Ovary (tissue), 9 donors: ENCODE results near the gene NUCB2. TPM values are rescaled to one million over a fixed set of nuclear protein-coding genes. Genes with fewer than 3 reads are reported as not detected.
"Not testable (repeated sequence)": the region's sequence is repeated elsewhere in the genome, so short reads cannot be mapped to it uniquely, and the experiment has no call there.

Source experiments
- DNase-seq, 5 donors: peaks; one replicate each; pipeline ENCODE4 v3.0.0-alpha.2; 2019 to 2020
- H3K27ac ChIP-seq, 2 donors: fragments of 200-600 bp; one replicate each; pipeline versions ENCODE4 v1.5.1 to v1.8.0; 2019 to 2022
- H3K27me3 ChIP-seq: fragments of 200-600 bp; one replicate; pipeline ENCODE4 v1.8.0; 2022
- H3K36me3 ChIP-seq: fragments of 200-600 bp; sonication (generic); one replicate; pipeline ENCODE4 v1.5.1; 2019
- H3K4me1 ChIP-seq: one replicate; pipeline ENCODE4 v1.8.1; 2013; ENCODE audit warnings: mild to moderate bottlenecking, moderate library complexity; ENCODE audit not compliant: insufficient read depth
- H3K4me3 ChIP-seq: fragments of 200-600 bp; sonication (generic); one replicate; pipeline ENCODE4 v1.5.1; 2017
- H3K9me3 ChIP-seq, 2 donors: fragments of 200-600 bp in 1 of 2; sonication (generic) in 1 of 2; one replicate each; pipeline versions ENCODE4 v1.5.1 to v1.8.1; 2013 to 2019; ENCODE audit warnings: mild to moderate bottlenecking in 1 of 2, moderate library complexity in 1 of 2
- EP300 ChIP-seq: sonication (generic); formaldehyde crosslinking; IDR thresholded peaks from one replicate; pipeline ENCODE4 v1.6.1; 2017; ENCODE audit warnings: antibody characterized with exemption
- POLR2A ChIP-seq: fragments of 450-650 bp; IDR thresholded peaks from one replicate; pipeline ENCODE4 v1.6.1; 2017; ENCODE audit warnings: antibody characterized with exemption, mild to moderate bottlenecking, moderate library complexity
- WGBS, 3 donors: extraction: QIAGEN DNeasy Blood & Tissue Kit in 1 of 3; methylation state at CpG; one replicate each; pipeline versions ENCODE4 v1.1.5 to v1.1.7; 2013 to 2017; 5-methylcytosine and 5-hydroxymethylcytosine counted together
- intact Hi-C, 4 donors: fragments of 100-400 bp; cut with DNase I; formaldehyde crosslinking; loops; one replicate each; pipeline versions ENCODE4 v1.11.0 to v1.15.1; 2022 to 2023
- polyA plus RNA-seq, 2 donors: library from polyadenylated mRNA; stranded (reverse); fragments of 200-250 nt in 1 of 2; fragments of 350-450 nt in 1 of 2; fragmentation: Illumina TruSeq in 1 of 2; extraction: RNeasy Lipid Tissue Mini Kit (QIAGEN cat#74804) in 1 of 2; gene quantifications; one replicate each; pipeline ENCODE4 v1.2.3, GENCODE V29; 2013 to 2014
- total RNA-seq, 7 donors: library from RNA; depleted of rRNA in 2 of 7; stranded (reverse); fragments of >200 nt in 2 of 7; fragmentation: NEBNext Ultra II Directional in 3 of 7; extraction: Animal tissue kit (Norgen Biotek cat#: 25700) in 3 of 7; gene quantifications; one replicate each; pipeline versions ENCODE4 v1.1.0 to v1.2.4, GENCODE V29; 2016 to 2023
- TF ChIP-seq, protein P1 (sequence below), 3 donors: fragments of 450-650 bp in 2 of 3; fragments of 200-600 bp in 1 of 3; IDR thresholded peaks; one replicate each; pipeline versions ENCODE4 v1.5.1 to v1.8.0; 2016 to 2022; ENCODE audit warnings: antibody characterized with exemption in 3 of 3, mild to moderate bottlenecking in 1 of 3
- donor health status: DM: no; HTN: no; CAD: no; lungs with moderate emphysema.
- donor health status: DM: no; HTN: no; CAD: no.
- donor health status: Bipolar disorder and iron deficiency.
- donor health status: DM: yes; HTN: yes; CAD: no.
- donor health status: DM: no; HTN: no; CAD: no.
- donor health status: DM: yes; HTN: yes; CAD: no.

NUCB2 gene
- total and polyA plus RNA-seq, 9 donors, result 36.7 to 116 (median 86.1) TPM

DNA sequence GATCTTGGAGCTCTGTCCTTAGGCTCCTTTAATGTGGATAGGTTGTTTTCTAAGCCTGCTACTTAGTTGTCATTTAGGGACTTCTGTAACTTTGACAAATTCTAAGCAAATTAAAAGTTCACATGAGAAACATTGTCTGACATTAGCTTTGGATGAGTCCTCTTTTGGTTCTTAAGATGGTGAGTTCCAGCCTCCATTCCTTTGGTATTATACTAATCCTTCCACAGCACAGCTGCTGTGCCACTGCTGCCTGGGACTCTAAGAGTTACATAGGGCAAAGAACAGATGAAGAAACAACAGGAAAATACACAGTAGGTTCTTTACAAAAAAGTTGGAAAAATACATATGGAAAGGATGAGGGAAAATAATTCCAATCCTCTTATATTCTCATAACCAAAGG, 43.4 kb upstream of the NUCB2 start:
- no peaks in the 10 kb centered on the region for H3K9me3 ChIP-seq
- H3K4me1 ChIP-seq, result no peaks in the 10 kb centered on the region
- H3K27me3 ChIP-seq, result no peaks in the 10 kb centered on the region
- DNase-seq, result no peak
- H3K4me3 ChIP-seq, result no peak overlapping the region
- intact Hi-C loops, result no loop called here
- H3K27ac ChIP-seq, result no peak overlapping the region
- no peaks in the 10 kb centered on the region for H3K36me3 ChIP-seq
- TF ChIP-seq EP300 (no peak), POLR2A (no peak)
- TF ChIP-seq, protein P1, sequence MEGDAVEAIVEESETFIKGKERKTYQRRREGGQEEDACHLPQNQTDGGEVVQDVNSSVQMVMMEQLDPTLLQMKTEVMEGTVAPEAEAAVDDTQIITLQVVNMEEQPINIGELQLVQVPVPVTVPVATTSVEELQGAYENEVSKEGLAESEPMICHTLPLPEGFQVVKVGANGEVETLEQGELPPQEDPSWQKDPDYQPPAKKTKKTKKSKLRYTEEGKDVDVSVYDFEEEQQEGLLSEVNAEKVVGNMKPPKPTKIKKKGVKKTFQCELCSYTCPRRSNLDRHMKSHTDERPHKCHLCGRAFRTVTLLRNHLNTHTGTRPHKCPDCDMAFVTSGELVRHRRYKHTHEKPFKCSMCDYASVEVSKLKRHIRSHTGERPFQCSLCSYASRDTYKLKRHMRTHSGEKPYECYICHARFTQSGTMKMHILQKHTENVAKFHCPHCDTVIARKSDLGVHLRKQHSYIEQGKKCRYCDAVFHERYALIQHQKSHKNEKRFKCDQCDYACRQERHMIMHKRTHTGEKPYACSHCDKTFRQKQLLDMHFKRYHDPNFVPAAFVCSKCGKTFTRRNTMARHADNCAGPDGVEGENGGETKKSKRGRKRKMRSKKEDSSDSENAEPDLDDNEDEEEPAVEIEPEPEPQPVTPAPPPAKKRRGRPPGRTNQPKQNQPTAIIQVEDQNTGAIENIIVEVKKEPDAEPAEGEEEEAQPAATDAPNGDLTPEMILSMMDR (IDR thresholded peaks at IDR 0.05), result no peak

DNA sequence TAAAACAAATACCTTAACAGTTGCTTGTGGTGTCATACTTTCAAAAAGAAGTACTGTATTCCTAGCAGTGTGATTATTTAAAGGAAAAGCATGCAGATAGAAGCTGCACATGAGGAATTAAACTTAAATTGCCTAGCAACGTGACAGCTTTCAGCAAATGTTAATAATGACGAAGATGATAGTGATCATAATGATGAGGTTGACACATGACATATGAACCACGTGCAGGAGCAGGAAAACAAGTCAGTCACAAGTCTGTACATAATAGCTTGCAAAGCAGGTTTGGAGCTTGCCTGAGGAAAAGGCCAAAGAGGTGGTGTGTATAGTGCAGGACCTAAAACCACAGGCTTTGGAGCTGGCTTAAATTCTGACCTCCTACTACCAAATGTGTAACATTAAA, 38.2 kb upstream of the NUCB2 start:
- intact Hi-C loops, result no loop called here
- H3K4me3 ChIP-seq, result no peak overlapping the region
- H3K36me3 ChIP-seq, result no peaks in the 10 kb centered on the region
- DNase-seq, result no peak
- no peak overlapping the region for H3K27ac ChIP-seq
- no peak for TF ChIP-seq EP300
- TF ChIP-seq, protein P1 (IDR thresholded peaks at IDR 0.05), result no peak
- TF ChIP-seq POLR2A, result no peak
- no peaks in the 10 kb centered on the region for H3K9me3 ChIP-seq
- no peaks in the 10 kb centered on the region for H3K27me3 ChIP-seq
- no peaks in the 10 kb centered on the region for H3K4me1 ChIP-seq
- 58 to 68% (median 62%) methylated on average over 3 of the region's 3 CpGs for WGBS, 3 donors

- H3K36me3 ChIP-seq, DNase-seq, H3K4me3 ChIP-seq, H3K9me3 ChIP-seq, H3K27me3 ChIP-seq, intact Hi-C loops, H3K27ac ChIP-seq, H3K4me1 ChIP-seq: not testable (repeated sequence)
- WGBS, 3 donors, result 75 to 85% (median 83%) methylated on average over 4 of the region's 4 CpGs
Observed at GRCh38 chr11:17239927-17240326, 36.6 kb upstream of the NUCB2 start.

GRCh38 chr11:17240780-17241179, 35.8 kb upstream of the NUCB2 start:
- Histone ChIP-seq H3K4me1 (no peaks in the 10 kb centered on the region), H3K27me3 (no peaks in the 10 kb centered on the region), H3K36me3 (no peaks in the 10 kb centered on the region), H3K9me3 (no peaks in the 10 kb centered on the region), H3K4me3 (no peak overlapping the region), H3K27ac (no peak overlapping the region)
- no peak for DNase-seq
- no peak for TF ChIP-seq EP300
- TF ChIP-seq, protein P1 (IDR thresholded peaks at IDR 0.05), result no peak
- intact Hi-C loops, result no loop called here

DNA sequence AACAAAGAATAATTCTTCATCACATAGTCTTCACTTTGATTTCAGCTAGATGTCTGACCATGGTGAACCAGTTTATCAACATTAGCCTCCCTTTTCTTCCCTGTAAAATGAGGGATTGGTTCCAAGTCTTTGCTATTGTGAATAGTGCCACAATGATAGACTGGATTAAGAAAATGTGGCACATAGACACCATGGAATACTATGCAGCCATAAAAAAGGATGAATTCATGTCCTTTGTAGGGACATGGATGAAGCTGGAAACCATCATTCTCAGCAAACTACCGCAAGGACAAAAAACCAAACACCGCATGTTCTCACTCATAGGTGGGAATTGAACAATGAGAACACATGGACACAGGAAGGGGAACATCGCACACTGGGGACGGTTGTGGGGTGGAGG, 33.6 kb upstream of the NUCB2 start:
- WGBS, 3 donors, result 91 to 97% (median 95%) methylated on average over 2 to 4 of the region's 4 CpGs
- intact Hi-C loops, result not testable (repeated sequence)

DNA sequence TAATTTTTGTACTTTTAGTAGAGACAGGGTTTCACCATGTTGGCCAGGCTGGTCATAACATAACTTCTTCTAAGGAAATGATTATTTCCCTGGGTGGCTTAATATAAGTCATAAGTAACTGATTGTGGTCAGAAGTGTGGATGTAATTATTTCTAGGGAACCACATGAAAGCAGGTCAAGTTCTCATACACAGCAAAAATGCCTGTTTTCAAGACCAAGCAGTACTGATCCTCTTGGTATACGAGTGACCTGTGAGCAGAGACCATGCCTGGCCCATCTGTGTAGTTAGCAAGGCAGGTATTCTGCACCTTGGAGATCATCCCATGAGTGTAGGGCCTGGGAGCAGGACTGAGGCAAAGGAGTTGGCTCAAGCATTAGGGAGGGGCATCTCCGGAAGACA, 32.5 kb upstream of the NUCB2 start:
- 61 to 83% (median 67%) methylated on average over 2 of the region's 2 CpGs for WGBS, 3 donors
- H3K27me3 ChIP-seq, result no peaks in the 10 kb centered on the region
- H3K36me3 ChIP-seq, result no peaks in the 10 kb centered on the region
- intact Hi-C loops, result no loop called here
- H3K4me3 ChIP-seq, result no peak overlapping the region
- H3K4me1 ChIP-seq, result no peaks in the 10 kb centered on the region
- H3K9me3 ChIP-seq, result no peaks in the 10 kb centered on the region
- no peak overlapping the region for H3K27ac ChIP-seq
- TF ChIP-seq, protein P1 (IDR thresholded peaks at IDR 0.05), result no peak
- TF ChIP-seq EP300 (no peak), POLR2A (no peak)
- no peak for DNase-seq

More for the DNA sequence above, 33.6 kb upstream of the NUCB2 start:
- not testable (repeated sequence) for H3K27ac ChIP-seq, H3K4me3 ChIP-seq, H3K9me3 ChIP-seq, H3K4me1 ChIP-seq, DNase-seq, H3K36me3 ChIP-seq, H3K27me3 ChIP-seq
